ENCODE measurements around the gene TBCD. TPM values are rescaled to one million over a fixed set of nuclear protein-coding genes. Genes with fewer than 3 reads are reported as not detected.

Gene TBCD
- total and polyA plus RNA-seq, 9 of the 15 experiments (the other 6 are each of a cell fraction or from before 2014, with no cell fraction given) = 8.9 to 98.5 (median 28.0) TPM

DNA sequence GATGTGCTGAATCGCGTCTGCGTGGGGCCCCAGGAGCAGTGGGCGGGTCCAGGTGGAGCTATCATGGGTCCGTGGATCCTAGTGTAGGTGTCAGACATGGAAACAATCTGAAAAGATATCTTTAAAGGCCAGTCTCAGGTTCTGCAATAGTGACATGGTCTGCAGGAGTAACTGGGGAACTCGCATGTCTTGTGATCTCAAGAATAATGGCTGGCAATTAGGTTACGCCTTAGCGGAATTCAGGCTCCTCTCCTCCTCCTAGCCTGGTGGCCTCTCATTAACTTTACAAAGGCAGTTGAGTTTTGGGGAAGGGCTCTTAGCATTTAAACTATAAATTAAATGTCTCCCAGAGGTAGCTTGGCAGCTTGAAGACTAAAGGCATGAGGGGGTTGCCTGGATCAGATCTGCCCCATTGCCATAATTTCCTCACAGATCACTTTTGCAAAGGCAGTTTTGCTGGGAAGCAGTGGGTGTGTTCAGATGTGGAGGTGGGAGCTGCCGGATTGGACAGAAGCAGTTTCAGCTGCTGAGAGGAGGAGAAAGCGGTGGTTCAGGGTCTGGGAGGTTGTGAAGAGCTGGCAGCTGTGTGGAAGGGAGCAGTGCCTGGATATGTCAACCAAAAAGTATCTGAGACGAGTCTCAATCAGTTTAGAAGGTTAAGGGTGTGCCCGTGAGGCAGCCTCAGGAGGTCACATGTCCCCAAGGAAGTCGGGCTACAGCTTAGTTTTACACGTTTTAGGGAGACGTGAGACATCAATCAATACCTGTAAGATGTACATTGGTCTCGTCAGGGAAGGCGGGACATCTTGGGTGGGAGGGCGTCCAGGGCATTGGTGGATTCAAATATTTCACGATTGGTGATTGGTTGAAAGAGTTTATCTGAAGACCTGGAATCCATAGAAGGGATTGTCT is 2.7 kb downstream of the TBCD start (continued):
- no peak for TF ChIP-seq HDAC2 (IDR thresholded peaks at IDR 0.05)
- TF ChIP-seq, protein P1, sequence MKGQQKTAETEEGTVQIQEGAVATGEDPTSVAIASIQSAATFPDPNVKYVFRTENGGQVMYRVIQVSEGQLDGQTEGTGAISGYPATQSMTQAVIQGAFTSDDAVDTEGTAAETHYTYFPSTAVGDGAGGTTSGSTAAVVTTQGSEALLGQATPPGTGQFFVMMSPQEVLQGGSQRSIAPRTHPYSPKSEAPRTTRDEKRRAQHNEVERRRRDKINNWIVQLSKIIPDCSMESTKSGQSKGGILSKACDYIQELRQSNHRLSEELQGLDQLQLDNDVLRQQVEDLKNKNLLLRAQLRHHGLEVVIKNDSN (CRISPR knock-in tag; IDR thresholded peaks at IDR 0.05) = peak; percentile 87
- no peak for TF ChIP-seq FOSL1 (tag; conservative IDR thresholded peaks at IDR 0.05)
- no peak for TF ChIP-seq JUND (IDR thresholded peaks at IDR 0.05; ENCODE audit: borderline replicate concordance, low read depth, low read length)
- no peak for TF ChIP-seq JUND (tag; IDR thresholded peaks at IDR 0.05; ENCODE audit: borderline replicate concordance, low read depth, low read length)
- peak; percentile 34; the same call in 1 of the 2 replicates for TF ChIP-seq L3MBTL2 (IDR thresholded peaks at IDR 0.05)
- TF ChIP-seq, protein P2, sequence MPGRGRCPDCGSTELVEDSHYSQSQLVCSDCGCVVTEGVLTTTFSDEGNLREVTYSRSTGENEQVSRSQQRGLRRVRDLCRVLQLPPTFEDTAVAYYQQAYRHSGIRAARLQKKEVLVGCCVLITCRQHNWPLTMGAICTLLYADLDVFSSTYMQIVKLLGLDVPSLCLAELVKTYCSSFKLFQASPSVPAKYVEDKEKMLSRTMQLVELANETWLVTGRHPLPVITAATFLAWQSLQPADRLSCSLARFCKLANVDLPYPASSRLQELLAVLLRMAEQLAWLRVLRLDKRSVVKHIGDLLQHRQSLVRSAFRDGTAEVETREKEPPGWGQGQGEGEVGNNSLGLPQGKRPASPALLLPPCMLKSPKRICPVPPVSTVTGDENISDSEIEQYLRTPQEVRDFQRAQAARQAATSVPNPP (IDR thresholded peaks at IDR 0.05; ENCODE audit: borderline replicate concordance, insufficient read depth, insufficient read length) = no peak
- no peak for TF ChIP-seq BCOR (IDR thresholded peaks at IDR 0.05)
- TF ChIP-seq SETDB1 (IDR thresholded peaks at IDR 0.05; ENCODE audit: low read length) = no peak
- TF ChIP-seq PPARD (CRISPR knock-in tag; IDR thresholded peaks at IDR 0.05) = no peak
- TF ChIP-seq ASH1L (IDR thresholded peaks at IDR 0.05; ENCODE audit: borderline replicate concordance, low read depth, partially characterized antibody) = peak; percentile 81
- TF ChIP-seq MEIS2 (IDR thresholded peaks at IDR 0.05; ENCODE audit: partially characterized antibody) = peak; percentile 93
- TF ChIP-seq DACH1 (IDR thresholded peaks at IDR 0.05; ENCODE audit: partially characterized antibody) = peak; percentile 11
- TF ChIP-seq, protein P3, sequence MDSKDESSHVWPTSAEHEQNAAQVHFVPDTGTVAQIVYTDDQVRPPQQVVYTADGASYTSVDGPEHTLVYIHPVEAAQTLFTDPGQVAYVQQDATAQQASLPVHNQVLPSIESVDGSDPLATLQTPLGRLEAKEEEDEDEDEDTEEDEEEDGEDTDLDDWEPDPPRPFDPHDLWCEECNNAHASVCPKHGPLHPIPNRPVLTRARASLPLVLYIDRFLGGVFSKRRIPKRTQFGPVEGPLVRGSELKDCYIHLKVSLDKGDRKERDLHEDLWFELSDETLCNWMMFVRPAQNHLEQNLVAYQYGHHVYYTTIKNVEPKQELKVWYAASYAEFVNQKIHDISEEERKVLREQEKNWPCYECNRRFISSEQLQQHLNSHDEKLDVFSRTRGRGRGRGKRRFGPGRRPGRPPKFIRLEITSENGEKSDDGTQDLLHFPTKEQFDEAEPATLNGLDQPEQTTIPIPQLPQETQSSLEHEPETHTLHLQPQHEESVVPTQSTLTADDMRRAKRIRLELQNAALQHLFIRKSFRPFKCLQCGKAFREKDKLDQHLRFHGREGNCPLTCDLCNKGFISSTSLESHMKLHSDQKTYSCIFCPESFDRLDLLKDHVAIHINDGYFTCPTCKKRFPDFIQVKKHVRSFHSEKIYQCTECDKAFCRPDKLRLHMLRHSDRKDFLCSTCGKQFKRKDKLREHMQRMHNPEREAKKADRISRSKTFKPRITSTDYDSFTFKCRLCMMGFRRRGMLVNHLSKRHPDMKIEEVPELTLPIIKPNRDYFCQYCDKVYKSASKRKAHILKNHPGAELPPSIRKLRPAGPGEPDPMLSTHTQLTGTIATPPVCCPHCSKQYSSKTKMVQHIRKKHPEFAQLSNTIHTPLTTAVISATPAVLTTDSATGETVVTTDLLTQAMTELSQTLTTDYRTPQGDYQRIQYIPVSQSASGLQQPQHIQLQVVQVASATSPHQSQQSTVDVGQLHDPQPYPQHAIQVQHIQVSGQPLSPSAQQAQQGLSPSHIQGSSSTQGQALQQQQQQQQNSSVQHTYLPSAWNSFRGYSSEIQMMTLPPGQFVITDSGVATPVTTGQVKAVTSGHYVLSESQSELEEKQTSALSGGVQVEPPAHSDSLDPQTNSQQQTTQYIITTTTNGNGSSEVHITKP (IDR thresholded peaks at IDR 0.05; ENCODE audit: partially characterized antibody) = peak; percentile 74
- 0 out of 2 replicates have a peak, but pooled peaks have one; percentile 37 for TF ChIP-seq POLR2A (conservative IDR thresholded peaks at IDR 0.05)
- TF ChIP-seq MECOM (CRISPR knock-in tag; IDR thresholded peaks at IDR 0.05) = no peak
- no peak for TF ChIP-seq MTA3 (IDR thresholded peaks at IDR 0.05; ENCODE audit: borderline replicate concordance)
